GM21723 (cell line): Measurements from ENCODE around the gene CH25H.

Experiments
- ATAC-seq: cut with Tn5 transposase; IDR thresholded peaks from one replicate; pipeline ENCODE4 v1.9.1; 2021; ENCODE audit warnings: mild to moderate bottlenecking, moderate library complexity; ENCODE audit not compliant: unreplicated experiment

Gene CH25H

DNA sequence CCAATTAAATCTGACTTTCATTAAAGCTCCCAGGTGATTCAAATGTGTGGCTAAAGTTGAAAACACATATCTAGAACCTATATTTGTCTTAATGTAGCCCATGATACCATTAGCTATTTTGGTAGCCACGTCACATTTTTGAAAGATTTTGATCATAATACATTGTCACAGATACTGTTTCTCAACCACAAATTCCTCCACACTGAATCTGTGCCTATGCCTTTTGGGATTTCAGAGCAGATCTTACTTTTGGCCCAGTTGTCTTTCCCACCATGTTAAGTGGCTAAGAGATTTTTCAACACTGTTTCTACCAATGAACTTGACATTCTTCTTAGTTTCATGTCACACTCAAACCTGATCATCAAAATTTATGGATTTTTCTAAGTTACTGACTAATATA lies 47.4 kb downstream of the CH25H start:
- no peak for ATAC-seq

DNA sequence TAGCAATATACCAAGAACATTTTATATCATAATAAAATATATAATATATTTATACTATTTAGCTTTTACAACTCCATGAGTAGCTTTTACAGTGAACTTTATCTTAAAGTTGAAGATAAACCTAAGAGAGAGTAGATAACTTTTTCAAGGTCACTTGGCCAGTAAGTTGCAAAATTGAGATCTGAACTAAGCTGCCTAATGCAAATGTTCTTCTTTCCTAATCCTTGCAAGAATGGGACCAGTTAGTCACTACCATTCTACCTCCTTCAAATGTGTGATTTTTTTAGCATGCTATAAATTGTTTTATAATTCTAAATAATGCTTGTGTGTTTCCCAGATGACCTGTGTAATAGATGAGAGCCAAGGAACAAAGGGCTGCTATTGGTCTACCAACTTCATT lies 47.8 kb downstream of the CH25H start:
- no peak for ATAC-seq

DNA sequence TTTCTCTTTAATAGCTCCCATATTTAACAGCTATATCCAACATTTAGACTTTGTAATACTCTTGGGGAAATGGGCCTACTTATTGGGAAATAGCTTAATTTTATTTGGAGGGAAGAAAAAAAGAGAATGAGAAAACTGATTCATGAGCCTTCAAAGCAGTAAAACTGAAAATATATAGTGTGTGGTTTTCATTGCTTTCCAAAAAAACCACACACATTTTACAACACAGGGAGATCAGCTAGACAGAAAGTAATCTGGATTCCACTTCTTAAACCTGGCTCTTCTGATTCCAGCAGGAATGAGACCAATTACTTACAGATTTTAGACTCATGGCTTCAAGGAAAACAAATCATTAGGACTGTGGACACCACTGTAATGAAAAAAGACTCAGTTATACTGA lies 48.7 kb downstream of the CH25H start:
- no peak for ATAC-seq

DNA sequence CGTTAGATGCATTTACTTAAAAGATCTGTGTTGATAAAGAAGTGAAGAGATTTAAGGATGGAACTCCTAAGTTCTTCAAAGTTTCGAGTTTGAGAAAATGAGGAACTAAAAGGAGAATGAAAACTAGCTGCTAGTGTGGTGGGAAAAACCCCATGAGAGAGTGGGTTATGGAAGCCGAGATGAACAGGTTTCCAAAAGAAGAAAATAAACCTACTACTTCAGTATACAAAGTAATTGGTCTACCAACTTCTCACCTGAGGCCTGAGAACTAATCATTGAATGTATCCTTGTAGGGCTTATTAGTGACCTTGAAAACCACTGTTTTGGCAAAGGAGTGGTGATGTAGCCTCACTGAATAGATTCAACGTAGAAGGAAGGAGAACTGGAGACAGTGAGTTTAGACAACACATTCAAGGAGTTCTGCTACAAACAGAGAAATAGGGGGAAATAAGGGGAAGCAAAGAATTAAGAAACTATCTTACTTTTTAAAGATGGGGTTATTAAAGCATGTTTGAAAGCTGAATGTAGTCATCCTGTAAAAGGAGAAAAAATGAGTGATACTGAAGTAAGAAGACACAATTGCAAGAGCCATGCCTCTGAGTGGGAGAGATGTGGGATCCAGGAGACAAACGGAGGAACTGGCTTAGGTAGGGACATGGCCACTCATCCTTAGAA lies 50.8 kb downstream of the CH25H start:
- no peak for ATAC-seq
